NOMO-1 treated with DMSO at 0.1 percent for 48 hours (cell line): ENCODE results near the gene SMARCB1.

Source experiments
- DNase-seq: peaks from one replicate; lab custom pipeline; 2025; ENCODE audit not compliant: unreplicated experiment; lab: John Stamatoyannopoulos, UW

Gene SMARCB1

GRCh38 chr22:23779731-23780130 lies 7.0 kb upstream of the SMARCB1 start:
- no peak for DNase-seq

DNA sequence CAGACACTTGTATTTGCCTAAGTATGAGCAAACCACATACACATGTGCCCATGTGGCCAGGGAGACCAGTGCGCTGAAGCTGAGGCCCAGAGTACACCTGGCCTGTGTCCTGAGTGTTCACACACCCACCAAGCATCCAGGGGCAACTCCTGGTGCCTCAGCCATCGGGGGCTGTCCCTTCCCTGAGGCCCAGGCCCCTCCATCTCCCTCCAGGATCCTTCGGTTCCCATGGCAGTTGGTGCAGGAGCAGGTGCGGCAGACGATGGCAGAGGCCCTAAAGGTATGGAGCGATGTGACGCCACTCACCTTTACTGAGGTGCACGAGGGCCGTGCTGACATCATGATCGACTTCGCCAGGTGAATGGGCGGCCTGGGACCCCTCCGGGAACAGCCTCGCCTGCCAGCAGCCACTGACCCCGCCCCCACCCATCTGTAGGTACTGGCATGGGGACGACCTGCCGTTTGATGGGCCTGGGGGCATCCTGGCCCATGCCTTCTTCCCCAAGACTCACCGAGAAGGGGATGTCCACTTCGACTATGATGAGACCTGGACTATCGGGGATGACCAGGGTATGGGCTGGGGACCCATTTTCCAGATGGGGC lies 6.5 kb upstream of the SMARCB1 start:
- DNase-seq: no peak

- no peak for DNase-seq
These were observed 5.7 kb upstream of the SMARCB1 start for GRCh38 chr22:23781065-23781464.

- DNase-seq: no peak
These were observed 5.1 kb upstream of the SMARCB1 start for GRCh38 chr22:23781511-23782183.

- no peak for DNase-seq
These were observed 4.5 kb upstream of the SMARCB1 start for GRCh38 chr22:23782252-23782651.

DNA sequence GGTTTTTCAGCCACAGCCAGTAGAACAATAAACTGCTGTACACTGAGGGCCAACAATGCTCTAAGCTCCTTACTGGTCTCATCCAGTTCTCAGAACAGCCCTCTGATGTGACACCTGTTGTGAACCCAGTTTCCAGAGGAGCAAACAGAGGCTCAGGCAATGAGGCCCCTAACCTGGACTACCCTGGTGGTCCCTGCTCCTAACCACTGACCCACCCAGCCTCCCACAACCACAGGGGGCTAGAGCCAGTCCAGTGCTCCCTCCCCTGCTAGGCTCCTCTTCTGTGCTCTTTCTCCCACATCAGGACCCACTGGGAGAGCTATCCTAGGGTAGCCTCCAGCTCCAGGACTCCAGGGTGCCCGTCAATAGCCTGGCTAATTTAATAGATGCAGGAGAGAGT lies 4.1 kb upstream of the SMARCB1 start:
- no peak for DNase-seq

DNA sequence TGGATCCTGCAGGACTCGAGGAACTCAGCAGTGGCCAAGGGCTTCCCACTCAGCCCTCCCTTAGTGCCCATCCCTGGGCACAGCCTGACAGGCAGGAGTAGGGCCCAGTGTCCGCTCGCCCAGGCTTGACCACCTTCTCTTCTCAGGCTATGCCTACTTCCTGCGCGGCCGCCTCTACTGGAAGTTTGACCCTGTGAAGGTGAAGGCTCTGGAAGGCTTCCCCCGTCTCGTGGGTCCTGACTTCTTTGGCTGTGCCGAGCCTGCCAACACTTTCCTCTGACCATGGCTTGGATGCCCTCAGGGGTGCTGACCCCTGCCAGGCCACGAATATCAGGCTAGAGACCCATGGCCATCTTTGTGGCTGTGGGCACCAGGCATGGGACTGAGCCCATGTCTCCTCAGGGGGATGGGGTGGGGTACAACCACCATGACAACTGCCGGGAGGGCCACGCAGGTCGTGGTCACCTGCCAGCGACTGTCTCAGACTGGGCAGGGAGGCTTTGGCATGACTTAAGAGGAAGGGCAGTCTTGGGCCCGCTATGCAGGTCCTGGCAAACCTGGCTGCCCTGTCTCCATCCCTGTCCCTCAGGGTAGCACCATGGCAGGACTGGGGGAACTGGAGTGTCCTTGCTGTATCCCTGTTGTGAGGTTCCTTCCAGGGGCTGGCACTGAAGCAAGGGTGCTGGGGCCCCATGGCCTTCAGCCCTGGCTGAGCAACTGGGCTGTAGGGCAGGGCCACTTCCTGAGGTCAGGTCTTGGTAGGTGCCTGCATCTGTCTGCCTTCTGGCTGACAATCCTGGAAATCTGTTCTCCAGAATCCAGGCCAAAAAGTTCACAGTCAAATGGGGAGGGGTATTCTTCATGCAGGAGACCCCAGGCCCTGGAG lies 3.3 kb upstream of the SMARCB1 start:
- DNase-seq: no peak

DNA sequence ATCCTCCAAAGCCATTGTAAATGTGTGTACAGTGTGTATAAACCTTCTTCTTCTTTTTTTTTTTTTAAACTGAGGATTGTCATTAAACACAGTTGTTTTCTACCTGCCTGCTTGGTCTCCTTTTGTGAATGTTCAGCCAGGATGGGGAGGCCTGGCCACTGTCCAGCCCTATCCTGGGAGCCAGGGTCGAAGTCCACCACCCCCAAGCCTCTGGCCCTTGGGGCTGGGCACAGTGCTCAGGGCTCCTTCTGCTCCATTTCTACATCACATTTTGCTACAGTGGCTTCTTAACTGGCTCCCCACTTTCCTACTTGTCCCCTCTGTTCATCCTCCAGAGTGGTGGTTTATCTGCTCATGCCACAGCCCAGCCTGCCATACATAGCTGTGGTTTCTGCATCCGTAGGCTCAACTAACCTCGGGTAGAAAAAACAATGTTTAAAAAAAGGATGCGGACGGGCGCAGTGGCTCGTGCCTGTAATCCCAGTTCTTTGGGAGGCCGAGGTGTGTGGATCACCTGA lies 2.5 kb upstream of the SMARCB1 start:
- no peak for DNase-seq

DNA sequence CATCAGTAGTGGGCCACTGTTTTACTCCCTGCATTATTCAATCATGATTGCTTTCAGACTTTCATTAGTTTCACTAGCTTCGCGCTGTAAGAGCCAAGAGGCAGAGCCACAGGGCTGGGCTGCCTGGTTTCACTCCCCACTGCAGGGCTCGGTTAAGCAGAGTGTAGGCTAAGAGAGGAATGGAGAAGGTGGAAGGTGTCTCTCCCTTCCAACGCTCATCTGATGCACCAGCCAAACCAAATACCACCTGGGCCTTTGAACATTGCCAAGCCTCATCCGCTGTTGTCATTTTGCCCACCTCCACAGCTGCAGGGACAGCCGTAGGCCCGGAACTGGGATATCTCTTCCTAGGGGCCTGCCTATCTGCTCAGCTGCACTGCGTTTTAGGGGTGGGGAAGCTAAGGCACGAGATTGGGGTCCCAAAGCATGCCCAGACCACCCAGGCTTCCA lies 480 bp upstream of the SMARCB1 start:
- no peak for DNase-seq

DNA sequence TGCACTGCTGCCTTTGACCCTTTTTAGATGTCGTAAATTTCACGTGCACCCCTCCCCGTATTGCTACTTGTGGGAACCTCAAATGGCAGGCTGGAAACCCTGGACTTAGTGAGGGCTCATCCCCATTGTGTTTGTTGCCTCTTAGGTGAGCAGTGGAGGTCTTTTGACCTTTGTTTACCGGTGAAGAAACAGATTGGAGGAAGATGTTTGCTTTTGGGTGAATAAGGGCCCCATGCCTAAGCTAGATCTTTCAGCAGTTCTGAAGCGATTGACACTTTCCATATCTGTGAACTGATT lies 782 bp downstream of the SMARCB1 start:
- no peak for DNase-seq

GRCh38 chr22:23787910-23788309 lies 1.1 kb downstream of the SMARCB1 start:
- DNase-seq: no peak

- DNase-seq: no peak
These were observed 2.4 kb downstream of the SMARCB1 start for GRCh38 chr22:23789121-23789520.

DNA sequence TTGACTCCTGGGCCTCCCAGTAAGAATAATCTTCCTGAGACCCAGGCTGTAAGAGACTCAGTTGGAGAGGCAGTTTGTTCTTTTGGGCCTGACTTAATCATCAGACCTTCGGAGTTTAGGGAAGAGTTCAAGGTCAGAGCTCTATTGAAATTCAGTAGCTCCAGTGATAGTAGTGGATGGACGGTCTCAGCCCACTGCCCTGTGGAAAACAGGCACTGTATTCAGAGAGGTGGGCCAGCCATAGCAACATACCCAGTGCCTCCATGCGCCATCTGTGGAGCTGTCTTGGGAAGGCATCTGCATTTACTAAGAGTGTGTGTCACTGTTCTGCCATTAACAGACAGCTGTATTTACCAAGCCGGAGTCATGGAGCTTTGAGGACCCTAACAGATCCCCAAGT lies 2.9 kb downstream of the SMARCB1 start:
- no peak for DNase-seq

- DNase-seq: no peak
These were observed 4.3 kb downstream of the SMARCB1 start for GRCh38 chr22:23790819-23791737.

DNA sequence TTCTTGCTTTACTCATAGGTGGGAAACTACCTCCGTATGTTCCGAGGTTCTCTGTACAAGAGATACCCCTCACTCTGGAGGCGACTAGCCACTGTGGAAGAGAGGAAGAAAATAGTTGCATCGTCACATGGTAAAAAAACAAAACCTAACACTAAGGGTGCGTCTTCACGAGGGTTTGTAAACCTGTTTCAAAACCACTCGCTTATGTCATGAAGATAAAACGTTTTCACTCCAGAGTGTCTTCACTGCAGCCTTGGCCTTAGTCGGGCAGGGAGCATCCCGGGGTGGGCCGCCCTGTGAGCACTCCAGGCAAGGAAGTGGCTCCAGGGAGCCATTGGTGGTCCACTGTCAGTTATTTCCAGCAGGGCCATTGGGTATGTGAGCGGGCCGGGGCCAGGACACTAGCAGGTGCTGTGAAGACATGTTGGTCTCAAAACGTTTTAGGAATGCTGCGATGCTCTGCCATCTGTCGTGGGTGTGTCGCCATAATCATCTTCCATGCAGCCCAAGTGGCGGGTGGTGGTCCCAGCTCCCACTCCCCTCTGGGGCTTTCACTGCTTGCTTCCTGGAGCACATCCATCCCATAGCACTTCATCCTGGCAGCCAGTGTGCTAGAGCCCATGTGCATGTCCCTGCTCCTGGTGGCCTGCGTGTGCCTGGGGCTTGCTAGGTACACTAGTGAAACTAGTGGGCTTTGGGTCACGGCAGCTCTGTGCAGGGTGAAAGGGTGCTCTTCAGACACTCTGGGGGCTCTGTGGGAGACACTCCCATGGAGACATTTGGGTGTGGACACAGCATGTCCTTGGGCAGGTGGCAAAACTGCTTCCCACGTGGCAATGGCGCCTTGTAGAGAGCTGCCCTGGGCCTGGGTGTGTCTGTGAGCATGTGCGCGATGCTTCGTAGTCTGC lies 5.2 kb downstream of the SMARCB1 start:
- DNase-seq: no peak

- DNase-seq: no peak
These were observed 6.6 kb downstream of the SMARCB1 start for GRCh38 chr22:23793326-23793725.

GRCh38 chr22:23796461-23796860 lies 9.7 kb downstream of the SMARCB1 start:
- no peak for DNase-seq

DNA sequence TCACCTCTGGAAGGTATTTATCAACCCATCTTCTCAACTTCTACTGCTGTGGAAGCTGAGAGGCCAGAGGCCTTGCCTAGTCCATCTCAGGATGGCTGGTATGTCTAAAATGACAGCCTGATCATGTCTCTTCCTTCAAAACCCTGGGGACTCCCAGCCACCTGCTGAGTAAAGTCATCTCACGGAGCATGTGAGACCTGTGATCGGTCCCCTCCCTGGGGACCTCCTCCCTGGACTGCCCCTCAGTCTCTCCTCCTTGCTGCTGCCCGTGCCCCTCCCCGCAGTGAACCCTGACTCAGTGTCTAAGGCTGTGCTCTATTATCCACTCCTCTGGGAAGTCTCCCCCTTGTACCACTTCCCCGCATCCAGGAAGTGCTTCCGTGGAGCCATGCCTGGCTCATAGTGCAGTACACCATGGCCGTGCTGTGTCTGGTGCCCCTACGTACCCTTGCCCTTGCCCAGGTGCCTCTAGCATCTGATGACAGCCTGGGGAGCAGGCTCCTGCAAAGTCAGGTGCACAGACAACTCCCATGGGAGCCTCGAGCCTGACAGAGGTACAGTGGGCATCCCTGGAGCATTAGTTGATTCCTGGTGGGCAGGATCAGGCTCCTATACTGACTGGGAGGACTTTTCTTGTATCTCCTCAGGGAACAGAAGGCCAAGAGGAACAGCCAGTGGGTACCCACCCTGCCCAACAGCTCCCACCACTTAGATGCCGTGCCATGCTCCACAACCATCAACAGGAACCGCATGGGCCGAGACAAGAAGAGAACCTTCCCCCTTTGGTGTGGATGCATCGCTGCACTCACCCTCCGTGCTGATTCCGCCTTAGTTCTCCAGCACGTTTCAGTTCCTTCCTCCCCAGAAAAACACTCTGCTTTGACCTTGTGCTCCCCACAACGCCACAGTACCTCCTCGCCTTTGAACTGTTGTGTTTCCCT lies 13.8 kb downstream of the SMARCB1 start:
- DNase-seq: no peak
